H1 (cell line): ENCODE data around the gene UPF3A. TPM values are rescaled to one million over a fixed set of nuclear protein-coding genes. Genes with fewer than 3 reads are reported as not detected.

Experiments used
- CTCF ChIA-PET: fragments of 300-600 bp; sonication (Branson Sonifier 250); formaldehyde crosslinking; loops from one replicate; lab custom pipeline; 2021; ENCODE audit not compliant: partially characterized antibody; lab: Charles Lee
- POLR2A ChIA-PET: fragments of 300-600 bp; sonication (Branson Sonifier 250); formaldehyde crosslinking; loops from one replicate; lab custom pipeline; 2021; ENCODE audit warnings: inconsistent platforms; ENCODE audit not compliant: partially characterized antibody; lab: Charles Lee
- DNase-seq, 2 experiments: peaks; one replicate each; pipeline versions ENCODE4 v3.0.0 to v3.0.0-alpha.2; 2010 to 2022; ENCODE audit warnings: low spot score in 2 of 2, low read depth in 1 of 2, mixed read lengths in 1 of 2
- FAIRE-seq: peaks from 2 replicates; lab custom pipeline; 2011; peaks lifted over from hg19 to GRCh38; lab: Jason Lieb, UNC
- H2AFZ ChIP-seq: 2 replicates; pipeline ENCODE4 v1.8.1; 2012; ENCODE audit warnings: low read length, inconsistent platforms
- H2AK5ac ChIP-seq: 2 replicates; pipeline ENCODE4 v1.6.1; 2013; ENCODE audit warnings: low read depth, low read length
- H2BK120ac ChIP-seq: replicated peaks from 2 replicates; pipeline ENCODE3; 2013; ENCODE audit warnings: low read depth, low read length, inconsistent platforms
- H2BK12ac ChIP-seq: 2 replicates; pipeline ENCODE4 v1.6.1; 2013; ENCODE audit warnings: low read depth, low read length
- H2BK15ac ChIP-seq: 2 replicates; pipeline ENCODE4 v1.6.1; 2013; ENCODE audit warnings: low read length
- H2BK20ac ChIP-seq: 2 replicates; pipeline ENCODE4 v1.6.1; 2013; ENCODE audit warnings: low read length
- H2BK5ac ChIP-seq: 2 replicates; pipeline ENCODE4 v1.6.1; 2013; ENCODE audit warnings: low read depth, low read length
- H3K14ac ChIP-seq: 2 replicates; pipeline ENCODE4 v1.6.1; 2013; ENCODE audit warnings: inconsistent platforms; ENCODE audit not compliant: insufficient read length
- H3K18ac ChIP-seq: 2 replicates; pipeline ENCODE4 v1.6.1; 2013; ENCODE audit warnings: low read length; ENCODE audit errors: extremely low read depth
- H3K23ac ChIP-seq: 2 replicates; pipeline ENCODE4 v1.6.1; 2013; ENCODE audit warnings: inconsistent platforms; ENCODE audit not compliant: insufficient read length
- H3K23me2 ChIP-seq: 2 replicates; pipeline ENCODE4 v1.6.1; 2013; ENCODE audit warnings: low read depth, low read length
- H3K27ac ChIP-seq: 2 replicates; pipeline ENCODE4 v1.6.1; 2011; ENCODE audit warnings: low read depth, low read length, inconsistent platforms
- H3K27me3 ChIP-seq, 4 experiments: replicated peaks in 1 of 4; 1 replicate in 1 of 4; 2 replicates in 3 of 4; pipeline versions ENCODE4 v1.6.1 to v1.8.1; 2011 to 2013; ENCODE audit warnings: low read length in 3 of 4, mild to moderate bottlenecking in 3 of 4, inconsistent platforms in 2 of 4, mixed read lengths in 2 of 4, moderate library complexity in 1 of 4; ENCODE audit not compliant: control insufficient read depth in 3 of 4, insufficient read depth in 3 of 4; ENCODE audit errors: extremely low read depth in 1 of 4
- H3K36me3 ChIP-seq, 4 experiments: 2 replicates each; pipeline versions ENCODE4 v1.6.1 to v1.8.1; 2011 to 2013; ENCODE audit warnings: mild to moderate bottlenecking in 4 of 4, low read length in 3 of 4, moderate library complexity in 2 of 4, control low read depth in 1 of 4, inconsistent platforms in 1 of 4; ENCODE audit not compliant: insufficient read depth in 4 of 4, control insufficient read depth in 2 of 4
- H3K4ac ChIP-seq: replicated peaks from 2 replicates; pipeline ENCODE3; 2013; ENCODE audit warnings: low read length, low read depth, mixed read lengths, inconsistent platforms; ENCODE audit not compliant: insufficient read length
- H3K4me1 ChIP-seq, 4 experiments: replicated peaks in 1 of 4; 1 replicate in 1 of 4; 2 replicates in 3 of 4; pipeline versions ENCODE4 v1.6.1 to v1.8.1; 2011 to 2013; ENCODE audit warnings: low read length in 3 of 4, inconsistent platforms in 2 of 4, mixed read lengths in 1 of 4; ENCODE audit not compliant: insufficient read depth in 4 of 4, control insufficient read depth in 3 of 4
- H3K4me2 ChIP-seq, 2 experiments: 2 replicates each; pipeline versions ENCODE4 v1.6.1 to v1.8.1; 2011 to 2013; ENCODE audit warnings: low read depth in 2 of 2, low read length in 2 of 2, control low read depth in 1 of 2, inconsistent platforms in 1 of 2, mild to moderate bottlenecking in 1 of 2; ENCODE audit not compliant: insufficient read depth in 1 of 2
- H3K4me3 ChIP-seq, 4 experiments: fragments of 200-600, 300-600 bp in 1 of 4; sonication (generic), shearing (Covaris generic), sonication (Bioruptor Twin) in 1 of 4; 2 replicates each; pipeline versions ENCODE4 v1.5.1 to v1.8.1; 2011 to 2016; ENCODE audit warnings: low read length in 4 of 4, low read depth in 3 of 4, control low read depth in 2 of 4, inconsistent platforms in 2 of 4, mild to moderate bottlenecking in 2 of 4, mixed read lengths in 1 of 4, moderate library complexity in 1 of 4; ENCODE audit not compliant: insufficient read depth in 2 of 4; ENCODE audit errors: extremely low read depth in 1 of 4
- H3K56ac ChIP-seq: replicated peaks from 2 replicates; pipeline ENCODE3; 2013; ENCODE audit warnings: low read depth, mild to moderate bottlenecking, mixed read lengths, low read length, inconsistent platforms; ENCODE audit not compliant: insufficient read length
- H3K79me1 ChIP-seq: 2 replicates; pipeline ENCODE4 v1.6.1; 2013; ENCODE audit warnings: low read depth, low read length, control low read depth
- H3K79me2 ChIP-seq, 2 experiments: 2 replicates each; pipeline versions ENCODE4 v1.6.1 to v1.8.1; 2012 to 2013; ENCODE audit warnings: low read length in 2 of 2, mild to moderate bottlenecking in 2 of 2, inconsistent platforms in 1 of 2; ENCODE audit not compliant: insufficient read depth in 2 of 2, control insufficient read depth in 1 of 2
- H3K9ac ChIP-seq, 4 experiments: replicated peaks in 1 of 4; 1 replicate in 1 of 4; 2 replicates in 3 of 4; pipeline versions ENCODE4 v1.6.1 to v1.8.1; 2011 to 2013; ENCODE audit warnings: low read depth in 3 of 4, low read length in 3 of 4, control low read depth in 2 of 4, mild to moderate bottlenecking in 2 of 4, moderate library complexity in 2 of 4, inconsistent platforms in 1 of 4; ENCODE audit errors: extremely low read depth in 1 of 4
- H3K9me3 ChIP-seq, 2 experiments: 2 replicates each; pipeline versions ENCODE4 v1.6.1 to v1.8.1; 2012 to 2013; ENCODE audit warnings: mild to moderate bottlenecking in 2 of 2, moderate library complexity in 2 of 2, control low read depth in 1 of 2, inconsistent platforms in 1 of 2, low read depth in 1 of 2, low read length in 1 of 2, mixed read lengths in 1 of 2; ENCODE audit not compliant: insufficient read depth in 2 of 2
- H4K20me1 ChIP-seq, 2 experiments: replicated peaks in 1 of 2; 2 replicates each; pipeline versions ENCODE3 to v1.8.1; 2011 to 2013; ENCODE audit warnings: inconsistent platforms in 2 of 2, low read length in 2 of 2, mild to moderate bottlenecking in 1 of 2; ENCODE audit not compliant: insufficient read depth in 2 of 2, control insufficient read depth in 1 of 2
- H4K5ac ChIP-seq: 2 replicates; pipeline ENCODE4 v1.6.1; 2013; ENCODE audit warnings: low read length, low read depth, mixed read lengths, inconsistent platforms; ENCODE audit not compliant: insufficient read length
- H4K8ac ChIP-seq: 2 replicates; pipeline ENCODE4 v1.8.0; 2013; ENCODE audit warnings: mild to moderate bottlenecking, moderate library complexity, low read length, inconsistent platforms; ENCODE audit not compliant: insufficient read depth; ENCODE audit errors: extremely low read depth
- H4K91ac ChIP-seq: replicated peaks from 2 replicates; pipeline ENCODE3; 2013; ENCODE audit warnings: low read length, mixed read lengths, inconsistent platforms; ENCODE audit not compliant: insufficient read length
- CHD1 ChIP-seq: IDR thresholded peaks from 2 replicates; pipeline ENCODE4 v1.6.1; 2012; ENCODE audit warnings: low read depth, low read length, improper control_type of control experiment
- HDAC6 ChIP-seq: IDR thresholded peaks from one replicate; pipeline ENCODE4 v1.7.1; 2012; ENCODE audit warnings: low read depth, mild to moderate bottlenecking, inconsistent platforms, low read length, moderate library complexity
- KDM5A ChIP-seq: fragments of 200-600 bp; IDR thresholded peaks from 2 replicates; pipeline ENCODE4 v1.7.1; 2012; ENCODE audit warnings: mild to moderate bottlenecking, low read length, inconsistent platforms, mixed read lengths
- MAFK ChIP-seq: IDR thresholded peaks from 2 replicates; pipeline ENCODE4 v1.6.1; 2012; ENCODE audit warnings: low read depth, mild to moderate bottlenecking, improper control_type of control experiment, low read length
- NANOG ChIP-seq: IDR thresholded peaks from 2 replicates; pipeline ENCODE4 v1.6.1; 2011; ENCODE audit warnings: low read length, low read depth, mild to moderate bottlenecking, inconsistent platforms; ENCODE audit not compliant: insufficient read depth, poor library complexity, severe bottlenecking
- POLR2AphosphoS5 ChIP-seq: IDR thresholded peaks from 2 replicates; pipeline ENCODE4 v1.6.1; 2011; ENCODE audit warnings: low read depth, low read length
- RAD21 ChIP-seq, 2 experiments: IDR thresholded peaks in 1 of 2; conservative IDR thresholded peaks in 1 of 2; 2 replicates each; pipeline ENCODE4 v1.6.1; 2011; ENCODE audit warnings: low read depth in 2 of 2, low read length in 2 of 2, improper control_type of control experiment in 1 of 2, inconsistent platforms in 1 of 2, mild to moderate bottlenecking in 1 of 2, moderate library complexity in 1 of 2
- SAP30 ChIP-seq: fragments of 300-600 bp; sonication (generic); IDR thresholded peaks from 2 replicates; pipeline ENCODE4 v1.7.1; 2012; ENCODE audit warnings: low read length, moderate library complexity, mild to moderate bottlenecking, inconsistent platforms; ENCODE audit not compliant: insufficient read depth, insufficient replicate concordance
- SP1 ChIP-seq: IDR thresholded peaks from 2 replicates; pipeline ENCODE4 v1.6.1; 2011; ENCODE audit warnings: low read depth, low read length
- ZNF274 ChIP-seq: IDR thresholded peaks from 2 replicates; pipeline ENCODE4 v1.7.0; 2012; ENCODE audit warnings: low read length, borderline replicate concordance; ENCODE audit errors: extremely low read depth
- WGBS, 2 experiments: shearing (Covaris generic) in 1 of 2; methylation state at CpG; one replicate each; pipeline versions ENCODE4 v1.1.6 to v1.1.7; 2013 to 2015; ENCODE audit warnings: low lambda C conversion rate in 2 of 2, mixed read lengths in 2 of 2, inconsistent platforms in 1 of 2, low coverage in 1 of 2, missing lambda C conversion rate in 1 of 2; ENCODE audit not compliant: insufficient replicate concordance in 2 of 2, insufficient coverage in 1 of 2, insufficient read length in 1 of 2; ENCODE audit errors: extremely low coverage in 1 of 2, missing lambda C conversion rate in 1 of 2; 5-methylcytosine and 5-hydroxymethylcytosine counted together
- polyA plus RNA-seq, 7 experiments: library from polyadenylated mRNA; depleted of rRNA in 3 of 7; stranded (reverse) in 5 of 7; unstranded in 2 of 7; fragments of >200 nt in 5 of 7; fragments of 200-250 nt in 2 of 7; gene quantifications; 1 replicate in 5 of 7; 2 replicates in 1 of 7; 4 replicates in 1 of 7; pipeline versions ENCODE4 v1.2.1 to v1.2.3, GENCODE V29; 2011 to 2013; ENCODE audit warnings: missing spikeins in 2 of 7, mixed read lengths in 2 of 7
- total RNA-seq: library from RNA; stranded (reverse); fragmentation: NEBNext Ultra II Directional; extraction: Animal tissue kit (Norgen Biotek cat#: 25700); gene quantifications from 2 replicates; pipeline ENCODE4 v1.2.1, GENCODE V29; 2021

UPF3A gene
- total and polyA plus RNA-seq, 2 of the 8 experiments (the other 6 are each of a cell fraction or from before 2014, with no cell fraction given), result 47.1 to 58.2 TPM

GRCh38 chr13:114264886-114265611 is 16.4 kb upstream of the UPF3A start:
- H2AK5ac ChIP-seq, result no peak overlapping the region
- H3K79me1 ChIP-seq, result no peaks in the 10 kb centered on the region
- no peak overlapping the region for H4K8ac ChIP-seq
- no peak for DNase-seq
- no peak overlapping the region for H2AFZ ChIP-seq
- no peak overlapping the region for H2BK12ac ChIP-seq
- H3K23ac ChIP-seq, result no peak overlapping the region
- peaks cover 24 to 89% (median 70%) of the 10 kb centered on the region in 4 experiments for H3K36me3 ChIP-seq
- H3K23me2 ChIP-seq, result no peaks in the 10 kb centered on the region
- ChIA-PET POLR2A (interaction anchor here (1.0 to 2.3 kb wide), 5 partner anchors 9 to 16 kb away, joined by 3 to 9 read pairs (median 6); partner anchors contain the start of gene UPF3A), CTCF (no interaction called here)
- H3K79me2 ChIP-seq, result no peaks in the 10 kb centered on the region
- H2BK20ac ChIP-seq, result no peak overlapping the region
- H3K14ac ChIP-seq, result no peak overlapping the region
- no peak overlapping the region for H3K4ac ChIP-seq
- H2BK5ac ChIP-seq, result no peak overlapping the region
- FAIRE-seq, result no peak
- no peak overlapping the region for H3K9ac ChIP-seq
- no peak overlapping the region for H3K56ac ChIP-seq
- no peak for TF ChIP-seq CHD1
- TF ChIP-seq KDM5A, result no peak
- no peak for TF ChIP-seq RAD21 (IDR thresholded peaks at IDR 0.05 in 1 of 2, conservative IDR thresholded peaks at IDR 0.05 in 1 of 2; ENCODE audit: low read depth in 2 of 2, low read length in 2 of 2)
- TF ChIP-seq SP1, result no peak
- no peak for TF ChIP-seq NANOG
- no peak for TF ChIP-seq MAFK
- TF ChIP-seq ZNF274, result no peak
- TF ChIP-seq HDAC6, result no peak
- no peak for TF ChIP-seq POLR2AphosphoS5
- no peak for TF ChIP-seq SAP30
- no peak overlapping the region for H2BK15ac ChIP-seq
- H3K18ac ChIP-seq, result no peak overlapping the region
- 93% methylated on average over 8 of the region's 8 CpGs; no CpG with 5 or more reads in 1 of the 2 experiments for WGBS, 2 experiments
- no peak overlapping the region for H3K4me2 ChIP-seq
- no peak overlapping the region for H4K91ac ChIP-seq
- no peak overlapping the region for H3K27ac ChIP-seq
- H2BK120ac ChIP-seq, result no peak overlapping the region
- H3K4me3 ChIP-seq, result no peak overlapping the region
- no peaks in the 10 kb centered on the region for H3K9me3 ChIP-seq
- H3K27me3 ChIP-seq, result no peaks in the 10 kb centered on the region
- no peaks in the 10 kb centered on the region for H3K4me1 ChIP-seq
- peaks cover 0 to 10% of the 10 kb centered on the region in 2 experiments for H4K20me1 ChIP-seq
- no peak overlapping the region for H4K5ac ChIP-seq
